Gastrocnemius medialis (tissue), 4 donors: Measurements from ENCODE around the gene KMT2B. TPM values are rescaled to one million over a fixed set of nuclear protein-coding genes. Genes with fewer than 3 reads are reported as not detected.

Experiments used
- ATAC-seq, 2 donors: fragments of 150-250 bp; one replicate each; pipeline ENCODE4 v1.9.1; 2016
- DNase-seq, 2 donors: peaks; one replicate each; pipeline ENCODE4 v3.0.0-alpha.2; 2019
- H3K27ac ChIP-seq, 4 donors: fragments of 200-600 bp; sonication (generic); 1 replicate in 1 of 4; 2 replicates in 3 of 4; pipeline ENCODE4 v1.5.1; 2016 to 2018; ENCODE audit warnings: mild to moderate bottlenecking in 2 of 4, moderate library complexity in 1 of 4
- H3K27me3 ChIP-seq, 3 donors: fragments of 200-600 bp; sonication (generic) in 2 of 3; 1 replicate in 1 of 3; 2 replicates in 2 of 3; pipeline versions ENCODE4 v1.5.1 to v1.6.0; 2016 to 2019; ENCODE audit warnings: mild to moderate bottlenecking in 1 of 3, moderate library complexity in 1 of 3
- H3K36me3 ChIP-seq, 2 donors: fragments of 200-600 bp; sonication (generic) in 1 of 2; one replicate each; pipeline ENCODE4 v1.5.1; 2017 to 2018
- H3K4me1 ChIP-seq, 2 donors: fragments of 200-600 bp; sonication (generic) in 1 of 2; one replicate each; pipeline ENCODE4 v1.5.1; 2016 to 2017; ENCODE audit warnings: mild to moderate bottlenecking in 2 of 2
- H3K4me3 ChIP-seq, 4 donors: fragments of 200-600 bp; sonication (generic) in 3 of 4; 1 replicate in 1 of 4; 2 replicates in 3 of 4; pipeline ENCODE4 v1.5.1; 2016 to 2019; ENCODE audit warnings: mild to moderate bottlenecking in 2 of 4
- H3K9me3 ChIP-seq, 3 donors: fragments of 200-600 bp; sonication (generic) in 2 of 3; 1 replicate in 1 of 3; 2 replicates in 2 of 3; pipeline ENCODE4 v1.5.1; 2016 to 2019
- POLR2A ChIP-seq, 2 donors: fragments of 450-650 bp; IDR thresholded peaks; one replicate each; pipeline ENCODE4 v1.6.1; 2017; ENCODE audit warnings: antibody characterized with exemption in 2 of 2, mild to moderate bottlenecking in 2 of 2, moderate library complexity in 2 of 2
- in situ Hi-C, 4 donors: fragments of 200-750 bp; cut with MboI; loops; one replicate each; pipeline versions ENCODE4 v1.15.0 to v1.8.0; 2017; ENCODE audit warnings: low sequenced_read_pairs in 4 of 4
- intact Hi-C: fragments of 100-400 bp; cut with DNase I; formaldehyde crosslinking; loops from one replicate; pipeline ENCODE4 v1.15.1; 2023; ENCODE audit warnings: low total_unique reads
- total RNA-seq, 4 donors: library from RNA; depleted of rRNA; stranded (reverse); fragments of >200 nt; gene quantifications; one replicate each; pipeline versions ENCODE4 v1.1.0 to v1.2.3, GENCODE V29; 2016
- TF ChIP-seq, protein P1 (sequence below), 5 experiments: fragments of 450-650 bp in 3 of 5; fragments of 200-600 bp in 2 of 5; sonication (generic) in 2 of 5; IDR thresholded peaks in 4 of 5; conservative IDR thresholded peaks in 1 of 5; 1 replicate in 4 of 5; 2 replicates in 1 of 5; pipeline ENCODE4 v1.5.1; 2016 to 2019; ENCODE audit warnings: antibody characterized with exemption in 5 of 5, mild to moderate bottlenecking in 3 of 5, moderate library complexity in 3 of 5

The KMT2B gene
- total RNA-seq, 4 donors from 2014 or later = 9.3 to 39.0 (median 16.8) TPM

DNA sequence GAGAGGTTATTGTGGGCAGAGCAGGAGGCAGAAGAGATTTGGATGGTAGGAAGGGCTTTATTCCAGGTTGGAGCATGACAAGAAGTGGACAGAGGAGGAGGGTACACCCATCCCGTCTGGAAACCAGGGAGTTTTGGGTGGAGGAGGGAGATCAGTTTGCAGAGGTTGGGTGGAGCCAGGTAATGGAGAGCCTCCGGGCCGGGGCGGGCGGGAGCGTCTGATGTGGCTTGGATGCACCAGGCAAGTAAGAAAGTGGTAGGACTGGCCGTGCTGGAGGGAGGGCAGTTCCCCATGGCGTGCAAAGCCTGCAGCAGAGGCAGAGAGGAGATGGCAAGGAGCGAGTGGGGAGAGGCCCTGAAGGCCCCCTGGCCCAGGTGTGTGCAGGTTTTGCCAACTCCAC lies 13.6 kb downstream of the KMT2B start:
- TF ChIP-seq, protein P1, sequence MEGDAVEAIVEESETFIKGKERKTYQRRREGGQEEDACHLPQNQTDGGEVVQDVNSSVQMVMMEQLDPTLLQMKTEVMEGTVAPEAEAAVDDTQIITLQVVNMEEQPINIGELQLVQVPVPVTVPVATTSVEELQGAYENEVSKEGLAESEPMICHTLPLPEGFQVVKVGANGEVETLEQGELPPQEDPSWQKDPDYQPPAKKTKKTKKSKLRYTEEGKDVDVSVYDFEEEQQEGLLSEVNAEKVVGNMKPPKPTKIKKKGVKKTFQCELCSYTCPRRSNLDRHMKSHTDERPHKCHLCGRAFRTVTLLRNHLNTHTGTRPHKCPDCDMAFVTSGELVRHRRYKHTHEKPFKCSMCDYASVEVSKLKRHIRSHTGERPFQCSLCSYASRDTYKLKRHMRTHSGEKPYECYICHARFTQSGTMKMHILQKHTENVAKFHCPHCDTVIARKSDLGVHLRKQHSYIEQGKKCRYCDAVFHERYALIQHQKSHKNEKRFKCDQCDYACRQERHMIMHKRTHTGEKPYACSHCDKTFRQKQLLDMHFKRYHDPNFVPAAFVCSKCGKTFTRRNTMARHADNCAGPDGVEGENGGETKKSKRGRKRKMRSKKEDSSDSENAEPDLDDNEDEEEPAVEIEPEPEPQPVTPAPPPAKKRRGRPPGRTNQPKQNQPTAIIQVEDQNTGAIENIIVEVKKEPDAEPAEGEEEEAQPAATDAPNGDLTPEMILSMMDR (IDR thresholded peaks at IDR 0.05 in 4 of 5, conservative IDR thresholded peaks at IDR 0.05 in 1 of 5) = no peak
- TF ChIP-seq POLR2A (IDR thresholded peaks at IDR 0.05) = no peak
- no peak for DNase-seq
- Histone ChIP-seq H3K27me3 (no peaks in the 10 kb centered on the region), H3K4me3 (no peak overlapping the region), H3K9me3 (no peaks in the 10 kb centered on the region), H3K36me3 (peaks cover 0 to 96% of the 10 kb centered on the region in 2 donors), H3K27ac (no peak overlapping the region), H3K4me1 (no peaks in the 10 kb centered on the region)
- ATAC-seq = no peak
- intact Hi-C loops = no loop called here
- in situ Hi-C loops = no loop called here

DNA sequence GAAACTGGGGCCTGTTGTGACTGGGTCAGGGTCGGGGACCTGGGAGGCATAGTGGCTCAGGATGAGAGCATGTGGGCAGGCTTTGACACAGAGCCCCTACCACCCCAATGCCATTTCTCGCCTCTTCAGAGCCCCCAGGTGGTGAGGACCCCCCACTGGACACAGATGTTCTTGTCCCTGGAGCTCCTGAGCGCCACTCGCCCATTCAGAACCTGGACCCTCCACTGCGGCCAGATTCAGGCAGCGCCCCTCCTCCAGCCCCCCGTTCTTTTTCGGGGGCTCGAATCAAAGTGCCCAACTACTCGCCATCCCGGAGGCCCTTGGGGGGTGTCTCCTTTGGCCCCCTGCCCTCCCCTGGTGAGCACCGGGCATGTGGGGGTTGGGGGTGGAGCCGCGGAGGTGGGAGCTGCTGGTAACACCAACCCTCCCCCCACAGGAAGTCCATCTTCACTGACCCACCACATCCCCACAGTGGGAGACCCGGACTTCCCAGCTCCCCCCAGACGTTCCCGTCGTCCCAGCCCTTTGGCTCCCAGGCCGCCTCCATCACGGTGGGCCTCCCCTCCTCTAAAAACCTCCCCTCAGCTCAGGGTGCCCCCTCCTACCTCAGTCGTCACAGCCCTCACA lies 14.1 kb downstream of the KMT2B start:
- no peaks in the 10 kb centered on the region for H3K4me1 ChIP-seq
- TF ChIP-seq, protein P1 (IDR thresholded peaks at IDR 0.05 in 4 of 5, conservative IDR thresholded peaks at IDR 0.05 in 1 of 5) = no peak
- no peak for TF ChIP-seq POLR2A (IDR thresholded peaks at IDR 0.05)
- H3K36me3 ChIP-seq = peaks cover 0 to 97% of the 10 kb centered on the region in 2 donors
- ATAC-seq (no peak), DNase-seq (no peak)
- no peaks in the 10 kb centered on the region for H3K27me3 ChIP-seq
- in situ Hi-C loops (no loop called here), intact Hi-C loops (no loop called here)
- no peak overlapping the region for H3K4me3 ChIP-seq
- no peak overlapping the region for H3K27ac ChIP-seq
- H3K9me3 ChIP-seq = no peaks in the 10 kb centered on the region

DNA sequence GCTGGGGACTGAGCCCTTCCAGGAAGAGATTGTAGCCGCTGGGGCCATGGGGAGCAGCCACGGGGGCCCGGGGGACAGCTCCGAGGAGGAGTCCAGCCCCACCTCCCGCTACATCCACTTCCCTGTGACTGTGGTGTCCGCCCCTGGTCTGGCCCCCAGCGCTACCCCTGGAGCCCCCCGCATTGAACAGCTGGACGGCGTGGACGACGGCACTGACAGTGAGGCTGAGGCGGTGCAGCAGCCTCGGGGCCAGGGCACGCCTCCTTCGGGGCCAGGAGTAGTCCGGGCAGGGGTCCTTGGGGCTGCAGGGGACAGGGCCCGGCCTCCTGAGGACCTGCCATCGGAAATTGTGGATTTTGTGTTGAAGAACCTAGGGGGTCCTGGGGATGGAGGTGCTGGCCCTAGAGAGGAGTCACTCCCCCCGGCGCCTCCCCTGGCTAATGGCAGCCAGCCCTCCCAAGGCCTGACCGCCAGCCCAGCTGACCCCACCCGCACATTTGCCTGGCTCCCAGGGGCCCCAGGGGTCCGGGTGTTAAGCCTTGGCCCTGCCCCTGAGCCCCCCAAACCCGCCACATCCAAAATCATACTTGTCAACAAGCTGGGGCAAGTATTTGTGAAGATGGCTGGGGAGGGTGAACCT lies 14.9 kb downstream of the KMT2B start:
- H3K4me3 ChIP-seq = no peak overlapping the region
- no peaks in the 10 kb centered on the region for H3K9me3 ChIP-seq
- in situ Hi-C loops = no loop called here
- ATAC-seq = no peak
- H3K36me3 ChIP-seq = peaks cover 0 to 97% of the 10 kb centered on the region in 2 donors
- no peaks in the 10 kb centered on the region for H3K4me1 ChIP-seq
- intact Hi-C loops = no loop called here
- no peak for DNase-seq
- TF ChIP-seq, protein P1 (IDR thresholded peaks at IDR 0.05 in 4 of 5, conservative IDR thresholded peaks at IDR 0.05 in 1 of 5) = no peak
- no peak for TF ChIP-seq POLR2A (IDR thresholded peaks at IDR 0.05)
- no peaks in the 10 kb centered on the region for H3K27me3 ChIP-seq
- H3K27ac ChIP-seq = no peak overlapping the region

DNA sequence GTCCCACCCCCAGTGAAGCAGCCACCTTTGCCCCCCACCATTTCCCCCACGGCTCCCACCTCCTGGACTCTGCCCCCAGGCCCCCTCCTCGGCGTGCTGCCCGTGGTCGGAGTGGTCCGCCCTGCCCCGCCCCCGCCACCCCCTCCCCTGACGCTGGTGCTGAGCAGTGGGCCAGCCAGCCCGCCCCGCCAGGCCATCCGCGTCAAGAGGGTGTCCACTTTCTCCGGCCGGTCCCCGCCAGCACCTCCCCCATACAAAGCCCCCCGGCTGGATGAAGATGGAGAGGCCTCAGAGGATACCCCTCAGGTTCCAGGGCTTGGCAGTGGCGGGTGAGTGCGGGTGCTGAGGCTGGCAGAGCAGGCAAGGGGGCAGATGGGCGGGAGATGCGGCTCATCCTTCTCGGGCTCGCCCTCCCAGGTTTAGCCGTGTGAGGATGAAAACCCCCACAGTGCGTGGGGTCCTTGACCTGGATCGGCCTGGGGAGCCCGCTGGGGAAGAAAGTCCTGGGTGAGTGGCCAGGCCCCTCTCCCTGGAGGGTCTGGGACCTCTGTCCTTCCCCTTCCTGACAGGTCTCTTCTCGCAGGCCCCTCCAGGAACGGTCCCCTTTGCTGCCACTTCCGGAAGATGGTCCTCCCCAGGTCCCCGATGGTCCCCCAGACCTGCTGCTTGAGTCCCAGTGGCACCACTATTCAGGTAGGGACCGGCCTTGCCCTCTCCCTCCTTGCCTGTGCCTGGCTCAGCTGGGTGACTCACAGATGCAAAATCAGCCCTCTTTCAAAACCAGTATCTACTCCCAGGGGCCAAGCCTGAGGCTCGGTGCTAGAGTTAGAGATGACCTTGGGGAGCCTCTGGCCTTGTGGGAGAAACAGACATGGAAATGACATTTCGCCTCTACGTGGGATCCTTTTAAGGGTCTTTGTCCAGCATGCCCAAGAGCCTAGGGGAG lies 15.7 kb downstream of the KMT2B start:
- Histone ChIP-seq H3K9me3 (no peaks in the 10 kb centered on the region), H3K27me3 (no peaks in the 10 kb centered on the region), H3K27ac (no peak overlapping the region), H3K4me1 (no peaks in the 10 kb centered on the region), H3K36me3 (peaks cover 0 to 97% of the 10 kb centered on the region in 2 donors), H3K4me3 (no peak overlapping the region)
- intact Hi-C loops = no loop called here
- peak in 1 of 2 donors; percentile 28 for ATAC-seq
- TF ChIP-seq POLR2A (IDR thresholded peaks at IDR 0.05) = no peak
- TF ChIP-seq, protein P1 (IDR thresholded peaks at IDR 0.05 in 4 of 5, conservative IDR thresholded peaks at IDR 0.05 in 1 of 5) = no peak
- DNase-seq = no peak
- in situ Hi-C loops = no loop called here
